HepG2 (cell line): Measurements from ENCODE around the gene MAGI1. TPM values are rescaled to one million over a fixed set of nuclear protein-coding genes. Genes with fewer than 3 reads are reported as not detected.

Experiments used
- ATAC-seq: fragments of 200-7000 bp; cut with Tn5 transposase; 3 replicates; pipeline ENCODE4 v1.9.1; 2020; ENCODE audit warnings: mild to moderate bottlenecking, moderate library complexity
- BruUV-seq: library from RNA; stranded (reverse); fragments of 400-500 nt; replicated peaks from 2 replicates; lab custom pipeline; 2021; lab: Mats Ljungman, UMichigan
- CTCF ChIA-PET: fragments of 300-600 bp; formaldehyde crosslinking; extraction: SDS; loops from one replicate; lab custom pipeline; 2021; ENCODE audit warnings: low total read pairs, inconsistent platforms, low intra/inter-chr PET ratio; lab: Yijun Ruan, JAX
- POLR2A ChIA-PET: fragments of 350-600 bp; sonication (Branson Sonifier 250); formaldehyde crosslinking; loops from one replicate; lab custom pipeline; 2020; ENCODE audit warnings: antibody characterized with exemption, inconsistent platforms; lab: Yijun Ruan, JAX
- DNase-seq: peaks from one replicate; pipeline ENCODE4 v3.0.0-alpha.2; 2015; ENCODE audit warnings: low spot score
- FAIRE-seq: peaks from 3 replicates; lab custom pipeline; 2011; peaks lifted over from hg19 to GRCh38; lab: Jason Lieb, UNC
- H2AFZ ChIP-seq: one replicate; pipeline ENCODE4 v1.6.1; 2011; ENCODE audit warnings: low read length, inconsistent platforms
- H3K27ac ChIP-seq: fragments of 300-600 bp; 3 replicates; pipeline ENCODE4 v1.8.0; 2011; ENCODE audit warnings: mixed run types, mild to moderate bottlenecking, mixed read lengths, low read length, inconsistent platforms; ENCODE audit not compliant: insufficient read depth; ENCODE audit errors: extremely low read length
- H3K27me3 ChIP-seq, 2 experiments: fragments of 200-600 bp in 1 of 2; 2 replicates in 1 of 2; 3 replicates in 1 of 2; pipeline versions ENCODE4 v1.6.0 to v1.8.0; 2011; ENCODE audit warnings: low read length in 2 of 2, mild to moderate bottlenecking in 2 of 2, moderate library complexity in 2 of 2, inconsistent platforms in 1 of 2; ENCODE audit not compliant: insufficient read depth in 2 of 2, control insufficient read depth in 1 of 2
- H3K36me3 ChIP-seq, 2 experiments: fragments of 200-600 bp in 1 of 2; replicated peaks in 1 of 2; 2 replicates in 1 of 2; 3 replicates in 1 of 2; pipeline versions ENCODE4 v1.5.1 to v1.8.0; 2011; ENCODE audit warnings: low read length in 2 of 2, inconsistent platforms in 1 of 2; ENCODE audit not compliant: insufficient read depth in 2 of 2, control insufficient read depth in 1 of 2
- H3K4me1 ChIP-seq: 2 replicates; pipeline ENCODE4 v1.5.1; 2012; ENCODE audit warnings: low read length, inconsistent platforms; ENCODE audit not compliant: insufficient read depth
- H3K4me2 ChIP-seq: 2 replicates; pipeline ENCODE4 v1.6.0; 2011; ENCODE audit warnings: low read depth, low read length, inconsistent platforms
- H3K4me3 ChIP-seq, 3 experiments: fragments of 200-600 bp in 1 of 3; sonication (generic), shearing (Covaris generic) in 1 of 3; replicated peaks in 1 of 3; 2 replicates each; pipeline ENCODE4 v1.5.1; 2011 to 2016; ENCODE audit warnings: low read length in 3 of 3, inconsistent platforms in 2 of 3, low read depth in 2 of 3, mild to moderate bottlenecking in 2 of 3, control low read depth in 1 of 3, mixed read lengths in 1 of 3; ENCODE audit not compliant: insufficient read depth in 1 of 3
- H3K79me2 ChIP-seq: one replicate; pipeline ENCODE4 v1.6.1; 2011; ENCODE audit warnings: low read length, inconsistent platforms; ENCODE audit not compliant: insufficient read depth
- H3K9ac ChIP-seq: 2 replicates; pipeline ENCODE4 v1.6.0; 2011; ENCODE audit warnings: mild to moderate bottlenecking, low read depth, low read length, inconsistent platforms; ENCODE audit not compliant: insufficient read depth
- H3K9me3 ChIP-seq: 2 replicates; pipeline ENCODE4 v1.5.1; 2012; ENCODE audit warnings: mild to moderate bottlenecking, low read length
- H4K20me1 ChIP-seq: 2 replicates; pipeline ENCODE4 v1.6.0; 2011; ENCODE audit warnings: inconsistent platforms, mild to moderate bottlenecking, low read length, moderate library complexity; ENCODE audit not compliant: insufficient read depth
- AHDC1 ChIP-seq: sonication (generic); formaldehyde crosslinking; IDR thresholded peaks from 2 replicates; pipeline ENCODE4 v1.5.1; 2020; ENCODE audit warnings: mild to moderate bottlenecking, missing genetic modification reagents, borderline replicate concordance
- FLYWCH1 ChIP-seq: sonication (generic); formaldehyde crosslinking; IDR thresholded peaks from 2 replicates; pipeline ENCODE4 v1.8.1; 2023; ENCODE audit warnings: mild to moderate bottlenecking, missing genetic modification reagents
- GABPA ChIP-seq, 2 experiments: IDR thresholded peaks; 2 replicates each; pipeline ENCODE4 v1.6.1; 2011 to 2016; ENCODE audit warnings: low read depth in 2 of 2, low read length in 1 of 2, missing biosample characterization in 1 of 2, missing genetic modification characterization in 1 of 2
- GFI1 ChIP-seq: sonication (generic); formaldehyde crosslinking; IDR thresholded peaks from 2 replicates; pipeline ENCODE4 v1.5.0; 2020; ENCODE audit warnings: missing genetic modification reagents, mild to moderate bottlenecking, borderline replicate concordance
- LRRFIP1 ChIP-seq: sonication (generic); formaldehyde crosslinking; conservative IDR thresholded peaks from 2 replicates; pipeline ENCODE4 v1.4.0; 2020; ENCODE audit warnings: missing genetic modification reagents
- RNF219 ChIP-seq: sonication (generic); formaldehyde crosslinking; IDR thresholded peaks from 2 replicates; pipeline ENCODE4 v1.5.0; 2020; ENCODE audit warnings: mild to moderate bottlenecking, missing genetic modification reagents
- SMYD3 ChIP-seq: sonication (generic); formaldehyde crosslinking; IDR thresholded peaks from 2 replicates; pipeline ENCODE4 v1.8.1; 2023; ENCODE audit warnings: mild to moderate bottlenecking, missing genetic modification reagents
- SNAPC5 ChIP-seq: sonication (generic); formaldehyde crosslinking; IDR thresholded peaks from 2 replicates; pipeline ENCODE4 v1.8.1; 2023; ENCODE audit warnings: mild to moderate bottlenecking, missing genetic modification reagents, borderline replicate concordance
- TFAP4 ChIP-seq: sonication (generic); IDR thresholded peaks from 2 replicates; pipeline ENCODE4 v1.6.1; 2016; ENCODE audit warnings: low read depth, borderline replicate concordance
- ZNF775 ChIP-seq: sonication (generic); formaldehyde crosslinking; IDR thresholded peaks from 2 replicates; pipeline ENCODE4 v1.4.0; 2020; ENCODE audit warnings: missing genetic modification reagents, mild to moderate bottlenecking, moderate library complexity, borderline replicate concordance
- ZSCAN21 ChIP-seq: sonication (generic); formaldehyde crosslinking; IDR thresholded peaks from 2 replicates; pipeline ENCODE4 v1.8.0; 2022; ENCODE audit warnings: mild to moderate bottlenecking, missing genetic modification reagents, moderate library complexity, borderline replicate concordance
- WGBS: methylation state at CpG from one replicate; pipeline ENCODE4 v1.1.6; 2017; ENCODE audit warnings: low lambda C conversion rate; 5-methylcytosine and 5-hydroxymethylcytosine counted together
- in situ Hi-C: cut with HindIII; loops from 2 replicates; pipeline ENCODE4 v1.10.0; 2017; ENCODE audit warnings: low pct_unique_long_range_greater_than_20kb; ENCODE audit not compliant: extremely low pct_ligation_motif_present
- intact Hi-C: fragments of 100-400 bp; cut with micrococcal nuclease; formaldehyde crosslinking; loops from one replicate; pipeline ENCODE4 v1.10.0; 2022; ENCODE audit not compliant: unreplicated experiment
- polyA plus RNA-seq, 8 experiments: library from polyadenylated mRNA; depleted of rRNA in 3 of 8; stranded (reverse) in 7 of 8; unstranded in 1 of 8; fragments of >200 nt; fragmentation: Illumina TruSeq in 4 of 8; extraction: Trizol in 4 of 8; gene quantifications; 2 replicates each; pipeline versions ENCODE4 v1.2.1 to v1.2.3, GENCODE V29; 2011 to 2016; ENCODE audit warnings: low read depth in 4 of 8, missing spikeins in 1 of 8, mixed read lengths in 1 of 8; ENCODE audit not compliant: insufficient read depth in 1 of 8
- total RNA-seq, 5 experiments: library from RNA; depleted of rRNA; stranded (reverse); fragments of >200 nt; fragmentation: Illumina TruSeq; extraction: Trizol; gene quantifications; 2 replicates each; pipeline ENCODE4 v1.2.3, GENCODE V29; 2016; ENCODE audit warnings: low read depth in 1 of 5

Gene MAGI1
- total and polyA plus RNA-seq, 2 of the 13 experiments (the other 11 are each of a cell fraction or from before 2014, with no cell fraction given), result 22.2 to 26.0 TPM

GRCh38 chr3:65503776-65504175, 534.9 kb downstream of the MAGI1 start (continued):
- no peak for TF ChIP-seq AHDC1 (CRISPR knock-in tag)
- no peak for TF ChIP-seq FLYWCH1 (CRISPR knock-in tag)

GRCh38 chr3:65502526-65502925, 536.2 kb downstream of the MAGI1 start:
- no peak for ATAC-seq
- H2AFZ ChIP-seq, result no peak overlapping the region
- ChIA-PET CTCF (no interaction called here), POLR2A (no interaction called here)
- no peak overlapping the region for H3K9ac ChIP-seq
- peaks cover 8% of the 10 kb centered on the region; the same call in 1 of the 2 replicates for H4K20me1 ChIP-seq
- no peaks in the 10 kb centered on the region for H3K4me1 ChIP-seq
- 100% methylated on average over 2 of the region's 2 CpGs for WGBS
- no peak overlapping the region for H3K4me3 ChIP-seq
- FAIRE-seq, result no peak
- H3K27ac ChIP-seq, result no peak overlapping the region
- in situ Hi-C loops, result no loop called here
- intact Hi-C loops, result no loop called here
- no TSS peak for BruUV-seq
- no peaks in the 10 kb centered on the region for H3K27me3 ChIP-seq
- no peaks in the 10 kb centered on the region for H3K9me3 ChIP-seq
- H3K4me2 ChIP-seq, result no peak overlapping the region
- H3K36me3 ChIP-seq, result no peaks in the 10 kb centered on the region
- peaks cover 9% of the 10 kb centered on the region for H3K79me2 ChIP-seq
- no peak for DNase-seq
- no peak for TF ChIP-seq GABPA (IDR thresholded peaks at IDR 0.05; ENCODE audit: low read depth, low read length)
- no peak for TF ChIP-seq GABPA (CRISPR knock-in tag; IDR thresholded peaks at IDR 0.05; ENCODE audit: low read depth)
- no peak for TF ChIP-seq ZSCAN21
- no peak for TF ChIP-seq RNF219
- TF ChIP-seq ZNF775, result no peak
- TF ChIP-seq GFI1, result no peak
- no peak for TF ChIP-seq LRRFIP1 (CRISPR knock-in tag)
- no peak for TF ChIP-seq SMYD3
- TF ChIP-seq TFAP4, result no peak
- TF ChIP-seq SNAPC5, result no peak
